Stimulated activated naive CD8-positive, alpha-beta T cell treated with anti-CD3 and anti-CD28 coated beads, Interleukin-15, amount 100 ng/mL, for 72 hours (primary cell): ENCODE data around the gene ARHGAP44.

ENCODE experiments used
- ATAC-seq: fragments of 150-1000 bp; cut with Tn5 transposase; 2 replicates; pipeline ENCODE4 v1.10.0; 2021; ENCODE audit warnings: mild to moderate bottlenecking, moderate library complexity
- DNase-seq, 2 donors: peaks; one replicate each; pipeline ENCODE4 v3.0.0; 2021 to 2022
- H3K27ac Mint-ChIP-seq, 2 donors: one replicate each; pipeline ENCODE4 v1.8.0; 2022; ENCODE audit warnings: mild to moderate bottlenecking in 2 of 2, mixed read lengths in 2 of 2, moderate library complexity in 2 of 2
- H3K27me3 Mint-ChIP-seq: one replicate; pipeline ENCODE4 v1.8.0; 2022; ENCODE audit warnings: mixed read lengths
- H3K4me1 Mint-ChIP-seq: one replicate; pipeline ENCODE4 v1.8.0; 2022; ENCODE audit warnings: mild to moderate bottlenecking, mixed read lengths
- H3K4me3 Mint-ChIP-seq, 2 donors: one replicate each; pipeline ENCODE4 v1.8.0; 2022; ENCODE audit warnings: mild to moderate bottlenecking in 2 of 2, mixed read lengths in 2 of 2, moderate library complexity in 1 of 2
- H3K9me3 Mint-ChIP-seq, 2 donors: one replicate each; pipeline ENCODE4 v1.8.0; 2022; ENCODE audit warnings: mixed read lengths in 2 of 2

The ARHGAP44 gene

GRCh38 chr17:12902046-12902445 lies 112.7 kb downstream of the ARHGAP44 start:
- Mint-ChIP-seq H3K4me1 (no peaks in the 10 kb centered on the region), H3K4me3 (no peak overlapping the region), H3K9me3 (peaks cover 13 to 14% of the 10 kb centered on the region in 2 donors), H3K27me3 (no peaks in the 10 kb centered on the region), H3K27ac (no peak overlapping the region)
- no peak for ATAC-seq
- no peak for DNase-seq

GRCh38 chr17:12907477-12907876 lies 118.2 kb downstream of the ARHGAP44 start:
- no peaks in the 10 kb centered on the region for H3K4me1 Mint-ChIP-seq
- ATAC-seq (no peak), DNase-seq (no peak)
- no peak overlapping the region for H3K4me3 Mint-ChIP-seq
- H3K9me3 Mint-ChIP-seq, result peaks cover 8 to 19% of the 10 kb centered on the region in 2 donors
- peaks cover 16% of the 10 kb centered on the region for H3K27me3 Mint-ChIP-seq
- H3K27ac Mint-ChIP-seq, result no peak overlapping the region

- Mint-ChIP-seq H3K4me3 (no peak overlapping the region), H3K4me1 (no peaks in the 10 kb centered on the region), H3K9me3 (peaks cover 8 to 23% of the 10 kb centered on the region in 2 donors), H3K27ac (no peak overlapping the region), H3K27me3 (peaks cover 16% of the 10 kb centered on the region)
- DNase-seq, result no peak
- ATAC-seq, result no peak
Observed at GRCh38 chr17:12909046-12909445, 119.7 kb downstream of the ARHGAP44 start.

GRCh38 chr17:12909511-12909910 lies 120.2 kb downstream of the ARHGAP44 start:
- H3K27ac Mint-ChIP-seq, result no peak overlapping the region
- H3K4me1 Mint-ChIP-seq, result no peaks in the 10 kb centered on the region
- ATAC-seq (no peak), DNase-seq (no peak)
- peaks cover 8 to 20% of the 10 kb centered on the region in 2 donors for H3K9me3 Mint-ChIP-seq
- H3K27me3 Mint-ChIP-seq, result peaks cover 16% of the 10 kb centered on the region
- H3K4me3 Mint-ChIP-seq, result no peak overlapping the region

GRCh38 chr17:12911239-12911638 lies 121.9 kb downstream of the ARHGAP44 start:
- H3K27ac Mint-ChIP-seq, result no peak overlapping the region
- no peaks in the 10 kb centered on the region for H3K4me1 Mint-ChIP-seq
- no peak for DNase-seq
- ATAC-seq, result no peak
- peaks cover 8 to 17% of the 10 kb centered on the region in 2 donors for H3K9me3 Mint-ChIP-seq
- H3K4me3 Mint-ChIP-seq, result no peak overlapping the region
- H3K27me3 Mint-ChIP-seq, result peaks cover 16% of the 10 kb centered on the region

GRCh38 chr17:12917399-12917798 lies 128.1 kb downstream of the ARHGAP44 start:
- no peaks in the 10 kb centered on the region for H3K4me1 Mint-ChIP-seq
- H3K4me3 Mint-ChIP-seq, result no peak overlapping the region
- H3K27me3 Mint-ChIP-seq, result no peaks in the 10 kb centered on the region
- ATAC-seq, result no peak
- no peak overlapping the region for H3K27ac Mint-ChIP-seq
- DNase-seq, result no peak
- H3K9me3 Mint-ChIP-seq, result peaks cover 0 to 4% of the 10 kb centered on the region in 2 donors

- no peaks in the 10 kb centered on the region for H3K9me3 Mint-ChIP-seq
- DNase-seq (no peak), ATAC-seq (no peak)
- no peaks in the 10 kb centered on the region for H3K27me3 Mint-ChIP-seq
- no peak overlapping the region for H3K27ac Mint-ChIP-seq
- H3K4me3 Mint-ChIP-seq, result no peak overlapping the region
- H3K4me1 Mint-ChIP-seq, result no peaks in the 10 kb centered on the region
Observed at GRCh38 chr17:12918142-12918541, 128.8 kb downstream of the ARHGAP44 start.

- H3K9me3 Mint-ChIP-seq, result no peaks in the 10 kb centered on the region
- H3K27ac Mint-ChIP-seq, result no peak overlapping the region
- no peaks in the 10 kb centered on the region for H3K4me1 Mint-ChIP-seq
- H3K4me3 Mint-ChIP-seq, result no peak overlapping the region
- DNase-seq (no peak), ATAC-seq (no peak)
- H3K27me3 Mint-ChIP-seq, result no peaks in the 10 kb centered on the region
Observed at GRCh38 chr17:12922120-12922519, 132.8 kb downstream of the ARHGAP44 start.

- H3K4me1 Mint-ChIP-seq, result no peaks in the 10 kb centered on the region
Observed at GRCh38 chr17:12924614-12925013, 135.3 kb downstream of the ARHGAP44 start.

GRCh38 chr17:12927001-12927400 lies 137.7 kb downstream of the ARHGAP44 start:
- Mint-ChIP-seq H3K4me3 (no peak overlapping the region), H3K4me1 (no peaks in the 10 kb centered on the region), H3K9me3 (no peaks in the 10 kb centered on the region), H3K27ac (no peak overlapping the region), H3K27me3 (no peaks in the 10 kb centered on the region)
- DNase-seq, result no peak
- no peak for ATAC-seq

More at GRCh38 chr17:12924614-12925013, 135.3 kb downstream of the ARHGAP44 start:
- ATAC-seq (no peak), DNase-seq (no peak)
- Mint-ChIP-seq H3K9me3 (no peaks in the 10 kb centered on the region), H3K27me3 (no peaks in the 10 kb centered on the region), H3K4me3 (no peak overlapping the region), H3K27ac (no peak overlapping the region)

GRCh38 chr17:12927541-12928425 lies 138.5 kb downstream of the ARHGAP44 start:
- no peaks in the 10 kb centered on the region for H3K4me1 Mint-ChIP-seq
- no peak overlapping the region for H3K4me3 Mint-ChIP-seq
- ATAC-seq, result no peak
- no peak for DNase-seq
- H3K27me3 Mint-ChIP-seq, result no peaks in the 10 kb centered on the region
- no peak overlapping the region for H3K27ac Mint-ChIP-seq
- no peaks in the 10 kb centered on the region for H3K9me3 Mint-ChIP-seq

- Mint-ChIP-seq H3K4me1 (no peaks in the 10 kb centered on the region), H3K4me3 (no peak overlapping the region), H3K27me3 (peaks cover 1% of the 10 kb centered on the region), H3K9me3 (peaks cover 0 to under 1% of the 10 kb centered on the region in 2 donors), H3K27ac (no peak overlapping the region)
- DNase-seq (no peak), ATAC-seq (no peak)
Observed at GRCh38 chr17:12928736-12929135, 139.4 kb downstream of the ARHGAP44 start.

- peaks cover 11% of the 10 kb centered on the region for H3K27me3 Mint-ChIP-seq
- H3K9me3 Mint-ChIP-seq, result peaks cover 0 to 19% of the 10 kb centered on the region in 2 donors
- DNase-seq (no peak), ATAC-seq (no peak)
- H3K4me3 Mint-ChIP-seq, result no peak overlapping the region
- H3K4me1 Mint-ChIP-seq, result no peaks in the 10 kb centered on the region
- H3K27ac Mint-ChIP-seq, result no peak overlapping the region
Observed at GRCh38 chr17:12936501-12936900, 147.2 kb downstream of the ARHGAP44 start.

GRCh38 chr17:12940699-12941098 lies 151.4 kb downstream of the ARHGAP44 start:
- ATAC-seq, result no peak
- no peak overlapping the region for H3K27ac Mint-ChIP-seq
- peaks cover 0 to 12% of the 10 kb centered on the region in 2 donors for H3K9me3 Mint-ChIP-seq
- DNase-seq, result no peak
- peaks cover 5% of the 10 kb centered on the region for H3K27me3 Mint-ChIP-seq
- H3K4me3 Mint-ChIP-seq, result no peak overlapping the region
- H3K4me1 Mint-ChIP-seq, result no peaks in the 10 kb centered on the region

- no peak for ATAC-seq
- DNase-seq, result no peak
Observed at GRCh38 chr17:12947047-12947446, 157.7 kb downstream of the ARHGAP44 start.

GRCh38 chr17:12952012-12952411 lies 162.7 kb downstream of the ARHGAP44 start:
- DNase-seq, result no peak
- Mint-ChIP-seq H3K4me3 (no peak overlapping the region), H3K27me3 (peaks cover 3% of the 10 kb centered on the region), H3K9me3 (no peaks in the 10 kb centered on the region), H3K4me1 (no peaks in the 10 kb centered on the region), H3K27ac (no peak overlapping the region)
- ATAC-seq, result no peak

More at GRCh38 chr17:12947047-12947446, 157.7 kb downstream of the ARHGAP44 start:
- H3K4me3 Mint-ChIP-seq, result no peak overlapping the region
- peaks cover 13% of the 10 kb centered on the region for H3K27me3 Mint-ChIP-seq
- no peaks in the 10 kb centered on the region for H3K4me1 Mint-ChIP-seq
- no peak overlapping the region for H3K27ac Mint-ChIP-seq
- no peaks in the 10 kb centered on the region for H3K9me3 Mint-ChIP-seq
